Epithelial cell of prostate (primary cell): Measurements from ENCODE around the gene TRMT1L.
"Not testable (repeated sequence)": the region's sequence is repeated elsewhere in the genome, so short reads cannot be mapped to it uniquely, and the experiment has no call there.

Experiments used
- DNase-seq: peaks from one replicate; pipeline ENCODE4 v3.0.0-alpha.2; 2011; ENCODE audit warnings: low read depth, low spot score
- H3K27ac ChIP-seq: fragments of 450-650 bp; 2 replicates; pipeline ENCODE4 v1.5.1; 2017; ENCODE audit warnings: mild to moderate bottlenecking

The TRMT1L gene, protein sequence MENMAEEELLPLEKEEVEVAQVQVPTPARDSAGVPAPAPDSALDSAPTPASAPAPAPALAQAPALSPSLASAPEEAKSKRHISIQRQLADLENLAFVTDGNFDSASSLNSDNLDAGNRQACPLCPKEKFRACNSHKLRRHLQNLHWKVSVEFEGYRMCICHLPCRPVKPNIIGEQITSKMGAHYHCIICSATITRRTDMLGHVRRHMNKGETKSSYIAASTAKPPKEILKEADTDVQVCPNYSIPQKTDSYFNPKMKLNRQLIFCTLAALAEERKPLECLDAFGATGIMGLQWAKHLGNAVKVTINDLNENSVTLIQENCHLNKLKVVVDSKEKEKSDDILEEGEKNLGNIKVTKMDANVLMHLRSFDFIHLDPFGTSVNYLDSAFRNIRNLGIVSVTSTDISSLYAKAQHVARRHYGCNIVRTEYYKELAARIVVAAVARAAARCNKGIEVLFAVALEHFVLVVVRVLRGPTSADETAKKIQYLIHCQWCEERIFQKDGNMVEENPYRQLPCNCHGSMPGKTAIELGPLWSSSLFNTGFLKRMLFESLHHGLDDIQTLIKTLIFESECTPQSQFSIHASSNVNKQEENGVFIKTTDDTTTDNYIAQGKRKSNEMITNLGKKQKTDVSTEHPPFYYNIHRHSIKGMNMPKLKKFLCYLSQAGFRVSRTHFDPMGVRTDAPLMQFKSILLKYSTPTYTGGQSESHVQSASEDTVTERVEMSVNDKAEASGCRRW

DNA sequence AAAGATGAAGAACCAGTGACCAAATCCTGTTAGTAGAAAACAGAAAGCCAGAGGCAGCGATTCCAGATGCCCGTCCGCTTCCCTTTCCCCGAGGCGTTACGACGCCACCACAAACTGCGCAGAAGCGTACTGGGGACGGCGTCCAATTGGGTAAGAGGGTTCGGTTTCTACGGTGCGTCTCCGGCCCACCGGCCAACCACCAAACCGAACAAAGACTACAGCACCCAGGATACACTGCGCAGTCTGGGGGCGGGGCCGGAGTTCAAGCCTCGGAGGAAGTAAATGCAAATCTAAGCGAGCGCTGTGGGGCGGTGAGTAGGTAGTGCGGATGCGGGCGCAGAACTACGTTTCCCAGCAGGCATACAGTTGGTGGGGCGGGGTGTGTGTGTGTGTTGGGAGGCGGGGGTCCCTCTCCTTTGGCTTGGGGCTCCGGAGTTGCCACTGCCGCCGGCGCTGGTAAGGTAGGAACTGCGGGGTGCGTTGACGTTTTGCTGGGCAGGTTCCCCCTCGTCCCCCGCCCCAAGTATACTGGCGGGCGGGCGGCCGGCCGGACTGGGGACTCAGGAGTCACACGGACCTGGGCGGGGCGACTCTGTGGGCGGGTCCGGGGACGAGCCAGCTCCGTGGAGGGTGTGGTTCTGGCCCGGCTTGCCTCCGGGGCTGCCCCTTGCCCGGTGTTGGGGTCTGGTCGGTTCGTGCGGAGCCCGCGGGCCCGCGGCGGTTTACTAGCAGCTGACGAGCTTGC is at the start of gene TRMT1L, which contains the start of gene SWT1:
Gene TRMT1L, minus strand, starts transcription at position 100 of the 745 bp plus-strand sequence. CDS start 241 bp downstream, outside the sequence.
Gene SWT1, plus strand, starts transcription at position 314 of the 745 bp plus-strand sequence. CDS start 3,675 bp downstream, outside the sequence.
- peak within 1 kb of the TSS; percentile 76 for H3K27ac ChIP-seq
- DNase-seq = peak; percentile 95

DNA sequence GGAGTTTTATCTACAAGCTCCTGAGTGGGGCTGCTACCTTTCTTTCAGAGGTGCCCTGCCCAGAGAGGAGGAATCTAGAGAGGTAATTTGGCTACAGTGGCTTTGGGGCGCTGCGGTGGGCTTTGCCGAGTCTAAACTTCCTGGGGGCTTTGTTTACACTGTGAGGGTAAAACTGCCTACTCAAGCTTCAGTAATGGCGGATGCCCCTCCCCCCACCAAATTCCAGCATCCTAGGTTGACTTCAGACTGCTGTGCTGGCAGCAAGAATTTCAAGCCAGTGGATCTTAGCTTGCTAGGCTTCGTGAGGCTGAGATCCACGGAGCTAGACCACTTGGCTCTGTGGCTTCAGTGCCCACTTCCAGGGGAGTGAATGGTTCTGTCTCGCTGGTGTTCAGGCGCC is 44.1 kb upstream of the TRMT1L start:
- no peak overlapping the region for H3K27ac ChIP-seq
- no peak for DNase-seq

DNA sequence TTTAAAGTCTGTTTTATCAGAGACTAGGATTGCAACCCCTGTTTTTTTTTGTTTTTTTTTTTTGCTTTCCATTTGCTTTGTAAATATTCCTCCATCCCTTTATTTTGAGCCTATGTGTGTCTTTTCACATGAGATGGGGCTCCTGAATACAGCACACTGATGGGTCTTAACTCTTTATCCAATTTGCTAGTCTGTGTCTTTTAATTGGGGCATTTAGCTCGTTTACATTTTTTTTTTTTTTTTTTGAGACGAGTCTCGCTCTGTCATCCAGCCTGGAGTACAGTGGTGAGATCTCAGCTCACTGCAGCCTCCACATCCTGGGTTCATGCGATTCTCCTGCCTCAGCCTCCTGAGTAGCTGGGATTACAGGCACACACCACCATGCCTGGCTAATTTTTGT is 42.0 kb upstream of the TRMT1L start:
- DNase-seq, H3K27ac ChIP-seq: not testable (repeated sequence)

DNA sequence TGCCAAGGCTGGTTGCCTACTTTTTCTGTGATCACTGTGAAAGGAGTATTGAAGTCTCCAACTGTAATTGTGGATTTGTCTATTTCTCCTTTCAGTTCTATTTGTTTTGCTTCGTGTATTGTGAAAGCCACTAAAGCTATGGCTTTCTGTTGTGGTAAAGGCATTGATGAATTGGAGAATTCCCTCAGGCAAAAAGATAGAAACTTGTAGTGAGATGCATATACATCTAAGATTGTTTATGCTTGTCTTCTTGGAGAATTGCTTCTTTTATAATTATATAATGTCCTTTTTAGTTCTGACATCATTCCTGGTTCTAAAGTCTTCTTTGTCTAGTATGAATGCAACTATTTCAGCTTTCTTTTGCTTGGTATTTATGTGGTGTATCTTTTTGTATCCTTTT is 37.0 kb upstream of the TRMT1L start:
- DNase-seq = no peak
- no peak overlapping the region for H3K27ac ChIP-seq

DNA sequence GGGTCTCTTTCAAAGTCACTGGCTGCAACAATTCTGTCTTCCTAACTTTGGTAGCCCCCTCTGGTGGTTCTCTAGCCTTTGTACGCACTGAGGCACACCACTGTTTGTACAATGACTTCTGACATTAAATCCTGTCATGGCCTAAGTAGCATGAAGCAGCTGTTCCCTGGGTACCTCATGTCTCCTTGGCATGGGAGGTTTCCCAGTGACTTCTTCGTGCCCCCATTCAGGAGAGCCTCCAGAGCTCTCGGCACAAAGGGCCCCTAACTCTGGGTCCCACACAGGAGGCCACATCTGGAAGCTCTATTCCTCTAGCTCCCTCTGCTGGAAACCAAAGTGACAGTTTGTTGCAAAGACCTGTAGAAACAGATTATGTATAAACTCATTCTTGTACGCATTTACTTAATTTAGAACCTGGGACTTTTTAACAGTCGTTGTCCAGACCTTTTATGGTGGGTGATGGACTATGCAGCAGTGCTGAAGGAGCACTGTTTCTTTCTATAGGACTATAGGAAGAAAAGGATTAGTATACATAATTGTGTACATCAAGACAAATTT is 13.6 kb upstream of the TRMT1L start:
- no peak overlapping the region for H3K27ac ChIP-seq
- no peak for DNase-seq

DNA sequence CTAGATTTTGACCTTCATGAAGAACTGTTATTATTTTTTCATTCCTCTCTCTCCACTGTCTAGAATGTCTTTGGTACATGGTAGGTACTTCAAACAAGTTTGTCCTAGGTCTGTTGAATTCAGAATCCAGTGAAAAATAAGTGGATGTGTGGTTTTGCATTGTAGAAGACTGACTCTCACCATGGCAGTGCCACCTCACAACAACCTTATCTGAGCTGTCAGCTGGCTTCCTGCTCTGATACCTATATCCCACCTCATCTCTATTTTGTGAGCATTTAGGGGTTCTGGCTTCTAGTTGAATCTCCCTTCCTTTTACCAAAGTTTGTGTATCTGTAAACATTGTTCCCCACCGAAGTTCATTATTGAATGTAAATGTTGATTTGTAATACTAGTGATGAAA is 9.4 kb upstream of the TRMT1L start:
- no peak for DNase-seq
- no peak overlapping the region for H3K27ac ChIP-seq

DNA sequence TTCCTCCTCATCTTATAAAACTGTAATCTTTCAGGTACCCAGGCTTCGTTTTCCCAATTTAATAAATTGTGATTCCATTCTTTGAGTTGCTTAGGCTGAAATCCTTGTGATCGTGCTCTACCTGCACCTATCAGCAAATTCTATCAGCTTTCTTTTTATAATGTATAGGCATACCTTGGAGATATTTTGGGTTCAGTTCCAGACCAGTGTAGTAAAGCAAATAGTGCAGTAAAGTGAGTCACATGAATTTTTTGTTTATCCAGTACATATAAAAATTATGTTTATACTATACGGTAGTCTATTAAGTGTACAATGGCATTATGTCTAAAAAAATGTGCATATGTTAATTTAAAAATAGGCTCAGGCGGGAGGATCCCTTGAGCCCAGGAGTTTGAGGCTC is 5.7 kb upstream of the TRMT1L start:
- H3K27ac ChIP-seq = no peak overlapping the region
- DNase-seq = no peak

DNA sequence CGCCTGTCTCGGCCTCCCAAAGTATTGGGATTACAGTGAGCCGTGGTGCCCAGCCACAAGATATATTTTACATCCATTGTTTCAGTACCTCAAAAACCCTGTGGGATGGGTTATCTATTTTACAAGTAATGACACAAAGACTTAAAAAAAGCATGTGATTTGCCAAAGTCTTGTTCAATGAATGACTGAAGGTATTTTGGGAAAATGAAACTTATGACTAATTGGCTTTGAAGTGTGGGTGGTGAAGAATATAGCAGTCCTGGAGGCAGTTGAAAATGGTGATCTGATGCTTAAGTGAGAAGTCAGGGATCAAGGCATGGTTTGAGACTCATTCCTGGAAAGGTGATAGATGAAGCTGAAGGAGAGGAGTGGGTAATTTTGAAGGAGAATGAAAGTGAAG is 3.2 kb upstream of the TRMT1L start:
- DNase-seq = no peak
- H3K27ac ChIP-seq = no peak overlapping the region

DNA sequence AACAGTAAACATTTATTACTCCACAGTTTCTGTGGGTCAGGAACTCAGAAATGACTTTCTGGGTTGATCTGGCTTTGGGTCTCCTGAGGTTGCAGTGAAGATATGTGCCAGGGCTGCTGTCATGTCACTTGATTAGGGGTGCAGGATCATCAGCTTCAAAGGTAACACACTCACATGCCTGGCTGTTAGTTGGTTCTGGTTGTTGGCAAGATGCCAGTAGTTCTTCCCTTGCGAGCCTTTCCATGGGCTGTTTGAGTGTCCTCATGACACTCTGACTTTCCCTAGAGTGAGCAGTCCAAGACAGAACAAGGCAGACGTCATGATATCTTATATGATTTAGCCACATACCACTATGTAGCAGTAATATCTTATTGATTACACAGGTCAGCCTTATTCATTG is 2.0 kb upstream of the TRMT1L start:
- H3K27ac ChIP-seq = no peak overlapping the region
- no peak for DNase-seq

DNA sequence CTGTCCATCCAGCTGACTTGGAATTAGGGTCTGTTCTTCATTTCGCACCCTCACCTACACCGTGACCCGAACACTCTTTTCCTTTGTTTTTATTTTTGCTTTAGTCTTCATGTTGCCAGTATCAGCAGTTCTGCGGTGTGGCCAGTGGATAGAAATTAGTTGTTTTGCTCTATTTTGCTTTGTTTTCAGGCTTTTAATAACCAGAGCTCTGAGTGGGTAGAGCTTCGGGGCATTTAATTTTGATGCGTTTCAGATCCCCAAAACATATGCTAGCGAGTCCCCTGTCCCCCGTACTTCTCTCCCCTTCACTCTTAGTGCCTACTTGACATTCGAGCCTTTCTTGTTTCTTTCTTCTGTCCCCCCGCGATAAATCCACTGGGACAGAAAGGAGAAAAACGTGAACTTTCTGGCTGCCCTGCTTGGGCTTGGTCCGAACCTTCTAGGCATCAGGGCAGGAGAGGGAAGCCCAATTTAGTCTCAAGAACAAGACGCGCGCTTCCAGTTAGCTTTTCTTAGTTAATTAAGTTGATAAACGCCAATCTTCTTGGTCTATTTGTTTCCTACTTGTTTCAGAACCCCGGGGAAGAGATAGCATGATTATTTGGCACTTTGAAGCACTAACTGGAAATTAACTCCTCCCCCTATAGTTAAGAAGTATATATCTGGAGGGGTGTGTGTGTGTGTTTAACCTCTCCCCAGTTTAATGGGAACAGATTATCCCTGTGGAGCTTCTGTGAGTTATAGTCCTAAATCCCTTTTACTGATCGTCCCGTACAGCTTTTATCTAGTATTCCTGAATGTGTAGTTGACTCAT is 1.1 kb upstream of the TRMT1L start:
- no peak for DNase-seq
- peak overlapping the region; percentile 76 for H3K27ac ChIP-seq

DNA sequence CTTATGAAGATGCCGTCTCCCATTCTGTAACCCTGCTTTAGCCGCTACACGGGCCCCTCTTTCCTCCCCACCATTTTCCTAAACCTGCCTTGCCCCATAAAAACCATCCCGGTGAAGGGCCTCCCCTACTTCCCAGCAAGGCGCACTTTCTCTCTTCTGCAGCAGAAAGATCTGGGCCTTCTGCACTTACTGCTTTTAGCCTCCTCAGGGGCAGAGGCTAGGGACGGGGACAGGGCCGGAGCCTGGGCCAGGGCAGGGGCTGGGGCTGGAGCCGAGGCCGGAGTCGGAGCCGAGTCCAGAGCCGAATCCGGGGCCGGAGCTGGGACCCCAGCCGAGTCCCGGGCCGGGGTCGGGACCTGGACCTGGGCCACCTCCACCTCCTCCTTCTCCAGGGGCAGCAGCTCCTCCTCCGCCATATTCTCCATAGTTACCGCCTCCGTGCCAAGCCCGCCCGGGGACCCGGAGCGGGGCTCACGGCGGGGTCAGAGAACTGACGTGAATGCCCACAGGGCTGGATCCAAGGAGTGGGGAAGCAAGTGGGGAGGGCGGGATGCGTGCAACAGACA is 382 bp downstream of the TRMT1L start:
- DNase-seq = no peak
- peak overlapping the region; percentile 76 for H3K27ac ChIP-seq

DNA sequence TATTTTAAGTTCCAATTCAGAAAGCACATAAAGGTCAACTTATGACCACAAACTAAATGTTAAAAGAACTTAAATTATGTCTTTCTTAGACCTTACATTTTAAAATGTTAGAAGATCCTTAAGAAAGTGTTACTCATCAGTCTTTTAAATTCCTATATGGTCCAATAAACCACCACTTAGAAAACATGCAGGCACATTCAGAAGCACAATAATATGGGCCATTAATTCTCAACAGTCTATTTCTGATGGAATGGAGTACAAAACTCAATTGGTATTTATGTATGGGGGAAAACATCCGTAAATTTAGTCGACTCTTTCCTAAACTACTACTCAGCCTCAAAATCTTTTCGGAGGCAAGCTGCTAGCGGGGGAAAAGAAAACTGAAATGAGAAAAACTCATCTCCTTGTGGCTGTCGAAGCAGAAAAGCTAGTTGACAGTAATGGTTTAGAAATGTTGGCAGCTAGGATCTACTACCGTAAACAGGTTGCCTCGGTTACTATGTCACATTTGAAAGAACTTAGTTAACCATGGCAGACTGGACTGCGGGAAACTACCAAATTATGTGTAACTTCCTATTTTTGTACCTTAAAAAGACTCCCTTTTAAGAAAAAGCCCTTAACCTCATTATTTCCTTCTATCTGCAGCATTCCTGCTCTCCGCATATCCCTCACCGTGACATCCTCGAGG is 1.0 kb downstream of the TRMT1L start:
- no peak for DNase-seq
- H3K27ac ChIP-seq = peak overlapping the region; percentile 76

DNA sequence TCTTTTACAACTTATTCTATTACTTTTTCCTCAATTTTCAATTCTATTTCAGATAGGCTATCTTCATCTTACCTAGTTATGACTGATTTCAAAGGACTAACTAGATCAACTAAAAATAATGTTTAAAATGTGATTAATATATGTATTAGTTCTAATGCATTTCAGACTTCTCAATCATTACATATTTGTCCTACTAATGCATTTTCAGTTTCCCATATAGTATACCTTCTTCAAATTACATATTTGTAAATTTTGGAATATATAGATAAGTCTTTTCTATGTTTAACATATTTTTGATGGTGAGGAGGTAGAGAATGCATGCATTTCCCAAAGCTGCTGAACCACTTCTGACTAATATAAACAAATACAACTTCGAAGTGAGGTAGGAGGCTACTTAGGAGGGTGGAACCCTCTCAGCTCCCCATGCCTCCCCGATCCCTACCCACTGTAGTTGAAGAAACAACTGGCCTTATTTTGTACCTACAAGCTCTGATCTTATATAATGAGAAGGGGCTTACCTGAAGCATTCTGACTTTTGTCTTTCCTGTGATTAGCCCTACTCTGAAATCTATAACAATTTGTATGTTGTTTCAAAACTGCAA is 1.7 kb downstream of the TRMT1L start:
- DNase-seq = no peak
- H3K27ac ChIP-seq = peak overlapping the region; percentile 76

DNA sequence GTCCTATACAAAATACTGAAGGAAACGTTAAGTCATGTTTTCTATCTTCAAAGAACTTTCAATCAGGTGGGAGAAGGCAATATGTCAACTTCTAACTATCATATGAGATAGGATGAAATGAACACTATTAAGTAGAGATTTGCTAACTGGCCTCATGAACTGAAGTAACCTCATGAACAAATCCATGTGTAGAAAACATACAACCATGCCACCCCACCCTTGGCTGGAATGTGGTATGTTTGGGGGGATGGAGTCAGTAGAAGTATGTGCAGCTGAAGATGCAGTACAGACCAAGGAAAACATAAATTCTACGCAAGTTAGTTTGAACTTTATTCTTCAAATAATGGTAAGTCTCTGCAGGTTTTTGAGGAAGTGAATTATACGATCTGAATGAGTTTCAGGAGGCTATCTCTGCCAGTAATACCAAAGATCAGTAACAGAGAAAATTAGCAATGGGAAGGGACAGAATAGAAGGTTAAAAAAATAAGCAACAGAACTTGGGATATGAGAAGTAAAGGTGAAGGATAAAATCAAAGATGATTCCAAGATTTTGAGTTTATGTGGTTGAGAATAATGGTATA is 4.5 kb downstream of the TRMT1L start:
- H3K27ac ChIP-seq = no peak overlapping the region
- DNase-seq = no peak

DNA sequence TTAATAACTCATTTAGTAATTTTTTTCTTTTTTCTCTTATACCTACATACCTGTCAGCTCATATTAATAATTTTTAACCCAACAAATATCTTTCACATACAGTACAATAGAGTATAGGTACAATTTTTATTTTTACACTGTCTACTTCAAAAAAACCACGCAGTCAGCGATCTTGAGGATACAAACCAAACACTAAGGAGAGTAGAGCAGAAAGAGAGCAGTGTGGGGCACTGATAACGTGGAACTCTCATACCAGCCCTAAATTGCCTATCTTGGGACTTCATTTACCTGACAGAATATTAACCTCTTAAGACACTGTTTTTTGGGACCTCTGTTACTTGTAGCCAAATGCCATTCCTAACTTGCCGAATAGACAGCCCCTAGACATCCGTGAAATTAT is 5.5 kb downstream of the TRMT1L start:
- no peak overlapping the region for H3K27ac ChIP-seq
- no peak for DNase-seq

DNA sequence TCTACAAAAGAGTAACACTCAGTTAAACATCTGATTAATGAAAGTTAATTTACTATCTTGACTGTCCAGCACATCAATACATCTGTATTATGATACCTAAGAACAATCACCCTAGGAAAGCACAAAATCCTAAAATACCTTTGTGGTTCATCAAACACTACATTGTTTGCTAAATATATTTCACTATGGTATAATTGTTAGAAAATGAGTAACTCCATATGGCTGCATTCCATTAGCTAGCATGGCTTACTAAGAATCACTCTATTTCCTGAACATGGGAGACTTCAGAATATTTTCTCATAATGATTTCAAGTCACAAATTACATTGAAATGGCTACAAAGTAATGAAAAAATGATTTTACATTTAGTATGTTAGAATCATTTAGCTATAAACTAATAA is 12.5 kb downstream of the TRMT1L start:
- peak overlapping the region; percentile 13 for H3K27ac ChIP-seq
- no peak for DNase-seq

DNA sequence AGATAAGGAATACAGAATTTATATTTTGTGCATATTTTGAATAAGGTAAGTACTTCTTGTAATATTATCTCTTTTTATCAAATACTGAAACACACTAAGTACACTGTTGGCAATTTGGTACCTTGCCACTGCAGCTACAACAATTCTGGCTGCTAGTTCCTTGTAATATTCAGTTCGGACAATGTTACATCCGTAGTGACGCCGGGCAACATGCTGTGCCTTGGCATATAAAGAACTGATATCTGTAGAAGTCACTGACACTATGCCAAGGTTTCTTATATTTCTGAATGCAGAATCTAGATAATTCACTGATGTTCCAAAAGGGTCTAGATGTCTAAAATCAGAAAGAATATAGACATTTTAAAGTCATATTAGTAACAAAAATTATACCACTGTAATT is 17.5 kb downstream of the TRMT1L start:
- H3K27ac ChIP-seq = no peak overlapping the region
- DNase-seq = no peak

DNA sequence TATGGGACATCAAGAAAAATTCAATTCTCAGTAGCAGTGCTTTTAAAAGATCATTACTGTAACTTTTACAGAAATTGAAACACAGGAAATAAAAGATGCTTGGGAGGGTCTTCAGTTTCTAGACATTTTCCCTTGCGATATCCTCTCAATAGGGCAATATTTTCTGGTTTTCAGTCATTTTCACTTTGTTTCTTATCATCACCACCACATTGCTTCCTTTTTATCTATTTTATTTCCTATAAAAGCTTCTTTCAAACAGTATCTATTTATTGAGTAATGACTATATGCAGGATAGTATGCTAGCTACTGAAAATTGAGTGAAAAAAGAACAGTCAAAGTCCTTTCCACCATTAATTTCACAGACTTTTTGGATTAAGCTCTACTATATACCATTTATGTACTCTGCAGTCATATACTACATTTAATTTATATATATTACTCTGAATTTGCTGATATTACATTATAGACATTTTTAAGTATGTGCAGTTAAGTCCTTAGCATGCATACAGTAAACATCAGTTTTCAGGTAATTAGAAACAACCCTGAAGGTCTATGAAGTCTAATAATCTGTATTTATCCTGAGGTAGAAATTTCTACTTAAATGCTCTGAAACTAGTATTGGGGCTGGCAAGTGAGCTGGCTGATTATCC is 18.7 kb downstream of the TRMT1L start:
- no peak overlapping the region for H3K27ac ChIP-seq
- DNase-seq = no peak
